H1 (cell line): ENCODE results near the gene DAGLA. TPM values are rescaled to one million over a fixed set of nuclear protein-coding genes. Genes with fewer than 3 reads are reported as not detected.

Experiments used
- GTF2F1 ChIP-seq: IDR thresholded peaks from 2 replicates; pipeline ENCODE4 v1.6.1; 2012; ENCODE audit warnings: low read depth, low read length, improper control_type of control experiment, borderline replicate concordance
- RNF2 ChIP-seq: fragments of 200-900, 300-1000 bp; sonication (generic); IDR thresholded peaks from 2 replicates; pipeline ENCODE4 v1.7.1; 2016; ENCODE audit warnings: borderline replicate concordance, low read depth, mild to moderate bottlenecking, antibody characterized with exemption, low read length; ENCODE audit not compliant: poor library complexity, severe bottlenecking; ENCODE audit errors: missing control alignments
- ZNF274 ChIP-seq: IDR thresholded peaks from 2 replicates; pipeline ENCODE4 v1.7.0; 2012; ENCODE audit warnings: low read length, borderline replicate concordance; ENCODE audit errors: extremely low read depth
- polyA plus RNA-seq, 7 experiments: library from polyadenylated mRNA; depleted of rRNA in 3 of 7; stranded (reverse) in 5 of 7; unstranded in 2 of 7; fragments of >200 nt in 5 of 7; fragments of 200-250 nt in 2 of 7; gene quantifications; 1 replicate in 5 of 7; 2 replicates in 1 of 7; 4 replicates in 1 of 7; pipeline versions ENCODE4 v1.2.1 to v1.2.3, GENCODE V29; 2011 to 2013; ENCODE audit warnings: missing spikeins in 2 of 7, mixed read lengths in 2 of 7
- total RNA-seq: library from RNA; stranded (reverse); fragmentation: NEBNext Ultra II Directional; extraction: Animal tissue kit (Norgen Biotek cat#: 25700); gene quantifications from 2 replicates; pipeline ENCODE4 v1.2.1, GENCODE V29; 2021

Gene DAGLA
- total and polyA plus RNA-seq, 2 of the 8 experiments (the other 6 are each of a cell fraction or from before 2014, with no cell fraction given): 3.6 to 6.6 TPM

- TF ChIP-seq RNF2: no peak
- TF ChIP-seq ZNF274: no peak
- TF ChIP-seq GTF2F1: no peak
These were observed 85.5 kb downstream of the DAGLA start (continued) for GRCh38 chr11:61765550-61766253.
